BLaER1 treated with 17β-estradiol and CSF1 and Interleukin-3, amounts not matched to agents 10 nM and 100 nM (cell line): ENCODE results near the gene ACTR3C.
"Not testable (repeated sequence)": the region's sequence is repeated elsewhere in the genome, so short reads cannot be mapped to it uniquely, and the experiment has no call there.

Experiments used
- H3K27ac ChIP-seq, 11 experiments: shearing (Covaris generic); formaldehyde crosslinking; 2 replicates each; pipeline ENCODE4 v1.8.1; 2022
- H3K27me3 ChIP-seq, 11 experiments: shearing (Covaris generic); formaldehyde crosslinking; 2 replicates each; pipeline ENCODE4 v1.8.1; 2022
- H3K36me3 ChIP-seq, 11 experiments: shearing (Covaris generic); formaldehyde crosslinking; 2 replicates each; pipeline ENCODE4 v1.8.1; 2022
- H3K4me1 ChIP-seq, 10 experiments: shearing (Covaris generic); formaldehyde crosslinking; 2 replicates each; pipeline ENCODE4 v1.8.1; 2022
- H3K4me2 ChIP-seq, 11 experiments: shearing (Covaris generic); formaldehyde crosslinking; 2 replicates each; pipeline ENCODE4 v1.8.1; 2022
- H3K4me3 ChIP-seq, 10 experiments: shearing (Covaris generic); formaldehyde crosslinking; 2 replicates each; pipeline ENCODE4 v1.8.1; 2022
- H3K9ac ChIP-seq, 11 experiments: shearing (Covaris generic); formaldehyde crosslinking; 2 replicates each; pipeline ENCODE4 v1.8.1; 2022
- H3K9me3 ChIP-seq, 11 experiments: shearing (Covaris generic); formaldehyde crosslinking; replicated peaks in 1 of 11; 2 replicates each; pipeline ENCODE4 v1.8.1; 2022
- H4K20me1 ChIP-seq, 11 experiments: shearing (Covaris generic); formaldehyde crosslinking; 2 replicates each; pipeline ENCODE4 v1.8.1; 2022

ACTR3C gene

GRCh38 chr7:150285849-150286754 is 37.2 kb downstream of the ACTR3C start:
- not testable (repeated sequence) for H3K4me1 ChIP-seq, H3K4me3 ChIP-seq, H3K9me3 ChIP-seq, H3K27me3 ChIP-seq, H3K4me2 ChIP-seq, H3K27ac ChIP-seq, H3K36me3 ChIP-seq, H4K20me1 ChIP-seq, H3K9ac ChIP-seq

- H3K4me1 ChIP-seq, H3K27me3 ChIP-seq, H3K4me2 ChIP-seq, H3K4me3 ChIP-seq, H3K9me3 ChIP-seq, H3K9ac ChIP-seq, H3K36me3 ChIP-seq, H3K27ac ChIP-seq, H4K20me1 ChIP-seq: not testable (repeated sequence)
Observed at GRCh38 chr7:150283608-150284007, 39.7 kb downstream of the ACTR3C start.

GRCh38 chr7:150283111-150283510 is 40.2 kb downstream of the ACTR3C start:
- not testable (repeated sequence) for H3K9ac ChIP-seq, H3K9me3 ChIP-seq, H4K20me1 ChIP-seq, H3K27me3 ChIP-seq, H3K4me1 ChIP-seq, H3K36me3 ChIP-seq, H3K4me2 ChIP-seq, H3K27ac ChIP-seq, H3K4me3 ChIP-seq

DNA sequence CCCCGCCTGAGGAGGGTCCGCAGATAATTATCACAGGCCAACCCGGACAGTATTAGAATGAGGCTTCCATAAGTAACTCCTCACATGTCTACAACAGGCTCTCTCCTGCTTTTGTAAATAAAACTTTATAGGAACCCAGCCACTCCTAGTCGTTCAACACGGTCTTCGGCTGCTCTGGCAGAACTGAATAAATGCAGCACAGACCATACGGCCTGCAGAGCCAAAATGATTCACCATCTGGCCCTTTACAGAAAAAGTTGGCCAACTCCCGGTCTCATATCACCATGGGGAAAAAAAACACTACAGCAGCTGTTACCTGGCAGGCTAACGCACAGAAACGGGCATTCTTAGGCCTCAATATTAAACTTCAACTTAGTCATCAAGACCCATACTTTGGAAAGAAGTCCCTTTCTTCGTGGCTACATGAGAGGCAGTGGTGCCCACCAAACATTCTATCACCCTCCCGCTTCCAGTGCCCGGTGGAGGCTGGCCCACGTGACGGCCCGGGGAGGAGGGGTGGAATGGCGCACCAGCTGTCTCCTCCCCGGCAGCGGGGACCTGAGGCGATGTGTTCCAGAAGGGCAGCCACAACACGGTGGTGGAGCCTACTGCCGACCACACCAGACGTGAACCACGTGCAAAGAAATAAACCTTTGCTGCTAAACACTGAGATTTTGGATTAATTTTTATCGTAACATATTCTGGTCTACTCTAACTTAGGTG is 41.5 kb downstream of the ACTR3C start:
- H3K27ac ChIP-seq, H3K9me3 ChIP-seq, H3K4me1 ChIP-seq, H3K4me2 ChIP-seq, H3K36me3 ChIP-seq, H3K27me3 ChIP-seq, H4K20me1 ChIP-seq, H3K9ac ChIP-seq, H3K4me3 ChIP-seq: not testable (repeated sequence)

DNA sequence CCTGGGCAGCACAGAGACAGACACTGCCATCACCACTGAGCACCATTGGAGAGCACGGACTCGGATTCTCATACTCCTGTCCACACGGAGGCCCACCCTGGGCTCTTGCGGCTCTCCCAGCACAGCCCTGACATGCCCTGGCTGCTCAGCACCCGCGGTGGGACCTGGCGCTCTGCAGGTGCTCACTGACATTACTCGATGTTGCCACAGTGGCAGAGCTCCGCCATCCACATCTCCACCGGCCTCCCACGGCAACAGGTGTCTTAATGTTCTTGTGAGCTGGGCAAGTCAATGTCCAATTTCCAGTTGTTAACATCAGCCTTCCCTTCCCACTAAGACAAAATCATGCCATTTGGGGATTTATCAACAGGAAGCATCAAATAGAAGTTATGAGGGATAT is 45.0 kb downstream of the ACTR3C start:
- H3K4me3 ChIP-seq, H3K27me3 ChIP-seq, H3K9ac ChIP-seq, H3K36me3 ChIP-seq, H3K9me3 ChIP-seq, H3K27ac ChIP-seq, H3K4me2 ChIP-seq, H4K20me1 ChIP-seq, H3K4me1 ChIP-seq: not testable (repeated sequence)

DNA sequence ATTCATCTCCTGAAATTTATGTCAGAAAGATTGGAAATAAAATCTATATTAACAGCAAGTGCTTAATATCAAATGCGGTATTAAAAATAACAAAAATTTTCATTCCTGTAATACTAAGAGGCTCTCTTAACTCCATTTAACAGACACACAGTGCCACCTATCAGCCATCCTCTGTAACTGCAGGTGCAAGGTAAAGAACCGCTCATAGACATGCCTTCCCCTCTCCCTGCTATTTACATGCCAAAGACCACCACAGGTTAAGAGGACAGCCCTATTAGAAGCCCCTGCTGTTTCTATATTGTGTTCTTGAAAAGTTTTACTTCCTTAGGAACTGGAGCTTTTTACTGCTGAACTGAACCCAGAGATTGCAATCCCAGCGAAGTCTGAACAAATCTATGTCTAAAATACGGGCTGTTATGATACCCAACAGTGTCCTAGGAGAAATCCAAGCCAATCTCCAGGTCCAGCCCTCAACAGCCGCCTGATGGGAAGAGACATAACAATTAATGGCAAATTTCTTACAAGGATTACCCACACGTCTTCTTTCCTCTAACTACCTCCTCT is 47.1 kb downstream of the ACTR3C start:
- H3K27me3 ChIP-seq, H3K4me1 ChIP-seq, H3K36me3 ChIP-seq, H3K4me2 ChIP-seq, H4K20me1 ChIP-seq, H3K9me3 ChIP-seq, H3K9ac ChIP-seq, H3K4me3 ChIP-seq, H3K27ac ChIP-seq: not testable (repeated sequence)

- not testable (repeated sequence) for H3K27ac ChIP-seq, H3K27me3 ChIP-seq, H3K4me1 ChIP-seq, H3K36me3 ChIP-seq, H3K4me3 ChIP-seq, H3K4me2 ChIP-seq, H3K9me3 ChIP-seq, H4K20me1 ChIP-seq, H3K9ac ChIP-seq
Observed at GRCh38 chr7:150271898-150272297, 51.4 kb downstream of the ACTR3C start.

DNA sequence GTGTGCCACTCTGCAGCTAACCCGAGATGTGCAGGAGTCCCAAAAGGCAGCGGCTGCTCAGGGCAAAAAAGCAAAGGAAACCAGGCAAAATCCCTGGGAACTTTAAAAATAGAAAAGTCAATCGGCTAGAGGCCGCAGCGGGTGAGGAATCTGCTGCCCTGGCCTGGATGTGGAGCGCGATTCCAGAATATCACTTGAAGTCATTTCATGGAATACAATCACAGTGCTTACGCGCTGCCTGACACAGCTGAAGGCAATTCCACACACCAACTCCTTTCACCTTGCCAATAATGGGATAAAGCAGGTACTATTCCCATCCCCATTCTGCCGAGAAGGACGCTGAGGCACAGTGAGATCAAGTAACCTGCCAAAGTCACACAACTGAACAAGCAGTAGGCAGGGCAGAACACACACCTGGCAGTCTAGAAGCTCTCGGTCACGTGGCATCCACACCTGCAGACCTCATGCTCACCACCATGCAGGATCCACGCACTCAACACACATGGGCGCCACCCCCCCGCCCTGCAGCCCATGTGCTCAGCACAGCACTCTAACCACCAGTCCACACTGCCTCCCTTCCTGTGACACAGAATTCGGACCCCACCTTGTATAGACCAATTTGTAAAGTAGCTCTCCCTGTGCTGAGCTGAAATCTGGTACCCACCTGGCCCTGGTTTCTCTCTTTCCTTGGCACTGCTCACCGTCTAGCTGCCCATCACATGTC is 53.1 kb downstream of the ACTR3C start:
- not testable (repeated sequence) for H4K20me1 ChIP-seq, H3K27ac ChIP-seq, H3K36me3 ChIP-seq, H3K4me2 ChIP-seq, H3K27me3 ChIP-seq, H3K9me3 ChIP-seq, H3K4me1 ChIP-seq, H3K9ac ChIP-seq, H3K4me3 ChIP-seq

- H3K27me3 ChIP-seq, H3K27ac ChIP-seq, H3K36me3 ChIP-seq: not testable (repeated sequence)
Observed at GRCh38 chr7:150268798-150269197, 54.5 kb downstream of the ACTR3C start.

DNA sequence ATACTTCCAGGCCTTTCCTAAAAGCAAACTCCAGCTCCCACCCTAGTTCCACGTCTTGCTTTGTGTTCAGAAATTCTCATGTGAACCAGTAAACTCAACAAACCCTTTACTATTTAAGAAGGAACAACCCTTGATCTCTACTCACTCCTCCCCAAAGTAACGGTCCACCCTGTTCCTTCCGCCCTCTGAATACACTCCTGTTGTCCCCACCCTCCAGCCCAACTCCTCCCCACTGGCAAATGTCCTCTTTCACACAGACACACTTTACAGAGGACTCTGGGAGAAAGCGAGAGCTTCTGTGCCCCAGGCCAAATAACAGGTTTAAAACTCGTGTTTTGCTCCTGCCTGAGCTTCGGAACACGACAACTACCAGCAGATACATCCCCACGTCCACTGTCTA is 55.1 kb downstream of the ACTR3C start:
- H3K4me2 ChIP-seq, H4K20me1 ChIP-seq, H3K27me3 ChIP-seq, H3K9ac ChIP-seq, H3K4me1 ChIP-seq, H3K4me3 ChIP-seq, H3K36me3 ChIP-seq, H3K9me3 ChIP-seq, H3K27ac ChIP-seq: not testable (repeated sequence)

More at GRCh38 chr7:150268798-150269197, 54.5 kb downstream of the ACTR3C start:
- not testable (repeated sequence) for H3K9ac ChIP-seq, H3K4me2 ChIP-seq, H3K4me1 ChIP-seq, H3K4me3 ChIP-seq, H4K20me1 ChIP-seq, H3K9me3 ChIP-seq

- H3K27me3 ChIP-seq, H3K9ac ChIP-seq, H3K27ac ChIP-seq, H3K36me3 ChIP-seq, H3K9me3 ChIP-seq, H3K4me3 ChIP-seq, H4K20me1 ChIP-seq, H3K4me2 ChIP-seq, H3K4me1 ChIP-seq: not testable (repeated sequence)
Observed at GRCh38 chr7:150266953-150267665, 56.2 kb downstream of the ACTR3C start.
